GM18499 (cell line): Measurements from ENCODE around the gene TANC2.
"Not testable (repeated sequence)": the region's sequence is repeated elsewhere in the genome, so short reads cannot be mapped to it uniquely, and the experiment has no call there.

Experiments
- ATAC-seq: cut with Tn5 transposase; IDR thresholded peaks from one replicate; pipeline ENCODE4 v1.9.1; 2021; ENCODE audit warnings: moderate number of reproducible peaks; ENCODE audit not compliant: insufficient read depth, unreplicated experiment

The TANC2 gene

DNA sequence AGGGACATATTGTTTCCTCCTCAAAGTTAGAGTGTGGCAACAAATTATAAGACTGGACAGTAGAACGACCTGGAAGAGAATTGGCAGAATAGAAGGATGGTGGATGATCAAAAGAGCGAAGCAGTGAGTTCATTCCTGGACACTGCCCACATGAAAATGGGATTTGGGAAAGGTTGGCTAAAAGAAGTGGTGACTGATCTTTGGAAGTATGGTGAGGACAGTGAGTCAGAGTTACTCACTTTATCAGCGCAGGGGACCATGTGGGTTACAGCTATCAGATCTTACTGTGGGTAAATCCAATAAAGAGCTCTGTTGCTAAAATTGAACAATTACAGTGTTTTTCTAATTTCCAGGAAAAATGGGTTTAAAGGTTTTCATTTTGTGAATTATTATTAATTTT is 2.7 kb upstream of the TANC2 start:
- no peak for ATAC-seq

DNA sequence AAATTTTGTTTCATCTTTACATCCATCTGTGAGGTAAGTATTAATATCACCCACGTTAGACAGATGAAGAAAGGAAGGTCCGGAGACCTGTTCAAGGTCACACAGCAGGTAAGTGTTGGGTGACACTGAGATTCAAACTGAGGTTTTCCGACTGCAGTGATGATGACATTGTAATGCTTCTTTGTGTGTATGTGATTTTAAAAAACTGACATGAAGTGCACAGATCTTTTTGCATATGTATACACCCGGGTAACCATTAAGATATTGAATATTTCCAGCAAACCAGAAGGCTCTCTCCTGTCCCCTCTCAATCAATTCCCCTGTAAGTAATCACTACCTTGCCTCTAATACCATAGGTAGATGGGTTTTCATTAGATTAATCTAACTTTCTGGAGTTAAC is 1.5 kb upstream of the TANC2 start:
- no peak for ATAC-seq

DNA sequence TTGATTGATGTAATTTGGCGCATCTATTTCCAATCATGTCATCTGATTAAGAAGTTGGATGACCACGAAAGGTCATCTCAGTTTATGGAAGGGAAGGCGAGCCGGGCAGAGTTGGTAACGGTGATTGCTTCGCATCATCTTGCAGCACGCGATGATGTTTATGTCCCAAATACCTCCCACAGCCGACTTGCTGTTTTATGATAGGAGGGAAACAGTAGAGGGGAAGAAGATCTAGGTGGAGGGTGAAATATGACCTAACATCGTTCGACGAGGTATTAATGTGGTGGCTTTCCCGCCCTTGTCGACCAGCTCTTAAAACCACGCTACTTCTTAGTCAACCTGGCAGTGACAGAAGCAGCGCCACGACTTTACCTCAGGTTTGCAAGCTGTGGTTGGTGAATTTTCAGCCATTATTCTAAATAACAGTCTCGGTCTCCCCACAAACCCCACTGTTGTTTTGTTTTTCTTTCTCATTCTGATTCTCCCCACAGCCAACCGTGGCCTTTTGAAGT is 805 bp upstream of the TANC2 start:
- no peak for ATAC-seq

DNA sequence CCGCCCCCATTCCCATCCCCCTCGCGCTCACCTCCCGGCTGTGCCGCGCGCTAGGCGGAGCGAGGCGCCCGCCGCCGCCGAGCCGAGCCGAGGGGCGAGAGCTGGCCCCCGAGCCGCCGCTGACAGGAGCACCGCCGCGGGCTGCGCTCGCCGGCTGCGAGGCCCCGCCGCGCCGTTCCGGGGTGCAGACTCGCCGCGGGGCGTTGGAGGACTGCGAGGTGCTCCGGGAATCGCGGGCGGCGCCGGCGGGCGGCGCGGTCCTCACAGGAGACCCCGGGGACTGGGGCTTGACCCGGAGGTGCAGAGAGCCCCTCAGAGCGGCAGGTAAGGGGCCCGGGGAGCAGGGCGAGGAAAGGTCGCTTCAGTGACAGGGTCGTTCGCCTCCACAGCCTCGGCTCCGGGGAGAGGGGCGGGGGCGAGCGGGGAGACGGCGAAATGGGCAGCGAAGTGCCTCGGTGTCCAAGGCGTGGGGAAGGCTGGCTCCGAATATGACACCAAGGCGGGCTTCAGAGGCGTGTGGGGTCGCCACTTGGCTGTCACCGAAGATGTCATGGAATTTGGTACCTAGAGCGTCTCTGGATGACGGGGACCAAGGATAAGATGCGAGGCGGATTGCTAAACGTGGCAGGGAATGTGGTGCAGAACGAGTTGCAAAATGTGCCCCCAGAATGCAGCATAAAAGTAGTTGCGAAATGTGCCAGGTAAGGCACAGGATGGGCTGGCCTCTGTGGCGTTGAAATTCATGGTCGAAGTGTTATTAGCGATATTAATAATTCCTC is 580 bp downstream of the TANC2 start:
- no peak for ATAC-seq

DNA sequence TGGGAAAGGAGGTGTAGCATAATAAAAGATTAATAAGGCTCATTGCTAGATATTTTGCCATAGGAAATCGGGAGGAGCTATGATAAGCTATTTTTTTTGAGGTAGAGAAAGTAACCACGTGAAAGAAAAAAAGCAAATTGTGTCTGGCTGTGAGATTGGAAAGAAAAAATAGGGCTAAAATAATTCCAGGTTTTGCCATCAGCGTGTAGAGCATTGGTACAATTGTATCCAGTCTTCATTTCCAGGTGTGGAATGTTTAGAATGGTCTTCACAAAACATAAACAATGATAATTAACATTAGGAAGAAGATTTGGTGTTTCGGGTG is 1.1 kb downstream of the TANC2 start:
- ATAC-seq = no peak

DNA sequence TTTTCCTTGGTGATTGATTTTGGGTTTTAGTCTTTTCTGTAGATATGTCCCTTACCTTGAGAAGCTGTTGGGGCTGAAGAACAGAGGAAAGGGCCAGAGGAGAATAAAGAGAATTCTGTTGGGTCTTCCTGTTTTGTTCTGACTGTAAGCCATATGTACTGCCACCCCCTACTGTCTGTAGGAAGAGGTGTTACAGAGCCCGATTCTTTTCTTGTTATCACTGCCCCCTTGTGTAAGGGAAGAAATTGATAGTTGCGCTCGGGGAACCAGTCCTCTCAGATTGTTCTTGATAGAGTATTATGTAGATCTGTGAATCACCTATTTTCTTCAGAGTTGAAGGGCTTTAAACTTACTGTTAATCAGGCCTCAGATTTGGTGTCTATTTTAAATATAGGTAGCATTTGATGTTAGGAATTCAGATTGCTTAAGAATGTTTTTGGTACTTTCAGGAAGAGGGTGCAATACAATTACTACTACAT is 2.4 kb downstream of the TANC2 start:
- ATAC-seq = peak; percentile 69

DNA sequence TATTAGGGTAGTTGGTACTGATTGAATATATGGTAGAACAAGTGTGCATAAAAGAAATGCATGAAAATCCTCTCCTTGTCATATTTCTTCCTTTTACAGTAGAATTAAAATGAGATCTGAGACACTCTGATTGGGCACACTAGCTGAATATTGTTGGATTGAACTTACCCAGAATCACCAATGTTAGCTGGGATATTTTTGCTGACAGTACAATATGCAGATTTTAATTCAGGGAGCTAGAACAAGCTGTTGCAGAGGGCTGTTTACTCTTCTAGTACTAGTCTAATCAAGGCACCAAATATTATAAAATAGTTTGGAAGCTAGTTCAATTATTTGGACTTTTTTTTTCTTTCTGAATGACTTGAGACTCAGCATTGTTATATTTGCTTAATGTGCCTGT is 4.6 kb downstream of the TANC2 start:
- no peak for ATAC-seq

DNA sequence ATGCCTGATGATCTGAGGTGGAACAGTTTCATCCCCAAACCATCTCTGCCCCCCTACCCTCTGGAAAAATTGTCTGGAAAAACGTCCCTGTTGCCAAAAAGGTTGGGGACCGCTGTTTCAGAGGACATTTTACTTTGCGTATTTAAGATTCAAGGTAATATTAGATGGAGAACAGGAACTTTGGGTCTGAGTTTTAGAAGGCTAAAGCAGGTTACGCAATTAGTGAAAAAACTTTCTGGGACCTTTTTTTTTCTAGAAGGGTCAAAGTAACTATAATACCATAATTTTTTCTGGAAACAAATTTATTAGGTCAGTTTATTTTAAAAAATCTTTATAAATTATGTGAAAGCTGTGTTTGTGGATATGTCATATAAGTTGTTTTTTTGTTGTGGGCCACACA is 5.8 kb downstream of the TANC2 start:
- ATAC-seq = no peak

DNA sequence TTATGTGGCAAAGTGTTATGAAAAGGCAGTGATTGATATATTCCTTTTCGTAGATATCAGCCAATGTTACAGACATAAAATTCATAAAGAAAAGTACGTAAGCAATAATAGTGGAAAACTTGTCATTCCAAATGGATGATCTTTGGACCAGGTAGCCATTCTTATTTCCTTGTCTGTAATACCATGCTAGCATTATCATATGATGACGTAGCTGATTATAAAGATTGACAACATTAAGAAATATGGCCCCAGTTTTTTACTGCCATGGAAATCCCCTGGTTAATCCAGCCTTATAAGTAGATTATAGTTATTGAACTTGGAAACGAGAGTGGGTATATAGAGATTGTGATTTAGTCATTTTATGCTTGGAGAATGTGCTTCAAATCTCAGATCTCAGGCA is 8.8 kb downstream of the TANC2 start:
- no peak for ATAC-seq

DNA sequence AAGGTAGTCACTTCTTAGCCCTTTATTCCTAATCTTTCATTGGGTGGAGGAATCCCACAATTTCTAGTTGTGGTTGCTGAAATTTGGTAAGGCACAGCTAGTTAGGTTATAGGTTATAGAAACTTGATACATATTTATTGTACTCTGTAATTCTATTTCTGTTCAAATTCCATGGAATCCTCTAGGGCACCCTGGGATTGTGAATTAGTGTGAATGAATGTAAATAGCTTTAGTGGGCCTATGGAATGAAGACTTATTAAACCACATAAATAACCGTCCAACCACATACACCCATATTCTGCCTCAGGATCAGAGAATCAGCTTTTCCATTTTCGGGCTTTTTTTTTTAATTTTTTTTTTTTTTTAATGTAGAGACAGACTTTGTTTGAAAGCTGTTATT is 9.2 kb downstream of the TANC2 start:
- ATAC-seq = no peak

DNA sequence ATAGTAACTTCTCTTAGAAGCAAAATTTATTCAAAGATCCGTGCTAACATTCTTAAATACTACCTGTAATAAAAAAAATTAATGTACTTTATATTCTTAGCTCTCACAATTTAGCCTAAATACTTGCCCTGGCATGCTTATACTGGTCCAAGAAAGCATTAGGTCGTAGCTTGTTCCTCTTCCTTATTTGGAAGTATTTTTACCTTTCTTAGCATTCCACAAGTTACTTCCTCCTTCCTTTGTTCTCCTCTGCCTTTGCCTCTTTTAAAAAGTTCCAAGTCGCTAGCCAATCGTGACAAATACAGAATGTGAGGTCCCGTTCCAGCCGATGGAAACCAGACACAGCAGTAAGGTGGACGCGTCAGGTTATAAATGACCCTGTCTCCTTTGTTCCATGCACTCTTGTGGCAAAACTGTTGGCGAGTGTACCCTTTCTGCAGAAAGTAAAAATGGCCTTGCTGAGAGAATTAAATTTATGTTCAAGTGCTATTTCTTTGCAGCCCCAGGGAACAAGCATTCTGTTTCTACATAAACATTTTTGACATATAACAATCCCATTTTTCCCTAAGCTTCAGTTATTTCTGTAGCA is 10.7 kb downstream of the TANC2 start:
- not testable (repeated sequence) for ATAC-seq

DNA sequence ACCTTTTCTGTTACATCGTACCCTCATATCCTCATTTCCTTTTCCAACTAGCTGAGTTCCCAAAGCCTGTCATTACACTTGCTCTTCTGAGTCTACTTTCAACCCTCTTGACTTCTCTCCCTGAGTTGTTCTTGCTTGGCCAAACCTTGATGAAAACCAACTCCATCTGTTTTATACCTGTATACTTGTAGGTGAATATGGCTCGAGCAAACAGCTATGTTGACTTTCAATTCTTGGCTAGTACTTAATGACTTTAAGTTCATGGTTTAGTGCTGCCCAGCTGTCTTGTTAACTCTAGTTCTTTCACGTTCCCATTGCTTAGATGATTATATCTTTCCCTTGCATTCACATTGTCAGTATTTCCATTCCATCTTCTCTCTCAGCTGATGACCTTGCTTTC is 14.8 kb downstream of the TANC2 start:
- no peak for ATAC-seq

DNA sequence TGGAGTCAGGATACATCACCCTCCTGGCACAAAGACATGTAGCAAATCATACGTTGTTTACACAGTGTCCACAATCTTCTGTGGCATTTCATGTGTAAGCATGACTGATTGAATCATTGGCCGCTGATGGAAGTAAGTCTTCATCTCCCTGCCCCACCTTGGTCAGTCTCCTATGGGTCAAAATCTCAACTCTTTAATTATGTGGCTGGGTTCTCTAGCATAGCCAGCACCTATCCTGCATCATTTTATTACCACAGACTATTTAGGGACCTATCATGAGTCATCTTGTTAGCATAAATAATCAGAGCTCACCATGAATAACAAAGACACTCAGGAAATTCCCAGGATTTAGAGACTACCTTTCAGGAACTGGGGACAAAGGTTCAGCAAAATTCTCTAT is 15.9 kb downstream of the TANC2 start:
- no peak for ATAC-seq

DNA sequence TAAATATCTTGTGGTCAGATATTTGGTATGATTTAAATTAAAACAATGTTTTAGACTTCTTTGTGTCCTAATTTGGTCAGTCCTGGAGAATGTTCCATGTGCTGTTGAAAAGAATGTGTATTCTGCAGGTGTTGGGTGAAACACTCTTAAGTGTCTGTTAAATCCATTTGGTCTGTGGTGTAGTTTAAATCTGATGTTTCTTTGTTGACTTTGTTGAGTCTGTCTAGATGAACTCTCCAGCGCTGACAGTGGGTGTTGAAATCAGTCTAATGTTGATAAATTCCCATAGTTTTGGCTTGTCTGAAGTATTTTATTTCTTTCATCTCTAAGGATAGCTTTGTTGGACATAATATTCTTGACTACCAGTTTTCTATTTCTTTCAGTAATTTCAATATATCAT is 18.8 kb downstream of the TANC2 start:
- ATAC-seq = no peak

DNA sequence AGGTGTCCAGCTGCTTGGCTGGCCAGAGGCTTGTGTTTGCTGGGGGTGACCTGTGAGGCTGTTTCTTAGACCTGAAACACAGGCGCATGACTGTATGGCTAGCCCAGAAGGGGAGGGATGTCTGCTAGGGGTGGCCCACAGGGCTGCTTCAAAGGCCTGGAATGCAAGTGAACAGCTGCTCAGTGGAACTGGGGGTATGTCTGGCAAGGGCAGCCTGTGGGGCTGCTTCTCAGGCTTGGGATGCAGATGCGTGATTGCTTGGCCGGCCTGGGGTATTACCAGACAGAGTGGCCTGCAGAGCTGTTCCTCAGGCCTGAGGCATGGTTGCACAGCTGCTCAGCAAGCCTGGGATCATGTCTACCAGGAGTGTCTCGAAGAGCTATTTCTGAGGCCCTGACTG is 20.5 kb downstream of the TANC2 start:
- no peak for ATAC-seq

DNA sequence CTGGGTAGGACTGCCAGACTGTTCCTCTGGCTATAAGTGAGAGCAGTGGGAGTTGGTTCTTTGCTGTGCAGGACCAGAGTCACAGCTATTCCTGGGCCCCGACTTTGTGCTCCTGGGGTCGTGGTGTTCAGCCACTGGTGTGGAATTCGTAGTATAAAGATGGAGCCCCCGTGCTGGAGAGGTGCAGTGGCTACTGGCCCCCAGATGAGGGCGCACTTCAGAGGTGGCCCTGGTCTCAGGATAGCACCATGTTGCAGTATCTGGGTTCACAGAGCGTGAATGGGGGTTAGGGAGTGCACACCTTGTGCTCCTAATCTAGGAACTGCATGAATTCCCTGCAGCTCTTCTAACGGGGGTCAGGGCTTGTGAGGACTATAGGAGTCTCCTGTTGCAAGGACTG is 21.1 kb downstream of the TANC2 start:
- ATAC-seq = no peak

DNA sequence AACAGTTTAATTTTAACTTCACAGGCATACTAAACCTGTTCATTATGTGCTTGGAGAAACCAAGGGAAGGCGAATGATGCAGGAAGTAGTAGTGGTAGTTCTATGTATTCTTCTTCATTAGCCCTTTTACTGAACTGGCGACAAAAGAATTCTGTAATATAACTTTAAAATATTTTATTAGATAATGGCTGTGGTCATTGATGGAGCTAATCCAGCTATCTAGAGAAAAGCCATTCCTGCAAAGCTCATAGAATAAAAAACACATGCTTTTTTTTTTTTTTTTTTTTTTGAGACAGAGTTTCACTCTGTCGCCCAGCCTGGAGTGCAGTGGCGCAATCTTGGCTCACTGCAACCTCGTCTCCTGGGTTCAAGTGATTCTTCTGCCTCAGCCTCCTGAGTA is 23.5 kb downstream of the TANC2 start:
- ATAC-seq = no peak

DNA sequence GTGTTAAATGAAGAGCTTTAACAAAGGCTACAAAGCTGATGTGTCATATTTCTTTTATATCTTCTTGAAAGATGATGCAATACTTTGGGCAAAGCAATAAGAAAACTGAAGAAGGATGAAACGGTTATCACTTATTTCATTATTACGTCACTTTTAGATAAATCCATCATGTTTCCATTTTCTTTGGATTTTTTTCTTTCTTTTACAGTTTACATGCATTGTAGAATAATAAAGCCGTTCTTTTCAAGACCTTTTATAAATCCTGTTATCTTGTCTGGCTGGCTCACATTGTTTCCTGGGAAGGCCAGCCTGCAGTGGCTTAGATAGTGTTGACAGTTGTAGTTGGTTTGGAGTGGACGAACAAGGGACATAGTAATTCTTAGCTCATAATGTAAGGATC is 28.9 kb downstream of the TANC2 start:
- no peak for ATAC-seq

DNA sequence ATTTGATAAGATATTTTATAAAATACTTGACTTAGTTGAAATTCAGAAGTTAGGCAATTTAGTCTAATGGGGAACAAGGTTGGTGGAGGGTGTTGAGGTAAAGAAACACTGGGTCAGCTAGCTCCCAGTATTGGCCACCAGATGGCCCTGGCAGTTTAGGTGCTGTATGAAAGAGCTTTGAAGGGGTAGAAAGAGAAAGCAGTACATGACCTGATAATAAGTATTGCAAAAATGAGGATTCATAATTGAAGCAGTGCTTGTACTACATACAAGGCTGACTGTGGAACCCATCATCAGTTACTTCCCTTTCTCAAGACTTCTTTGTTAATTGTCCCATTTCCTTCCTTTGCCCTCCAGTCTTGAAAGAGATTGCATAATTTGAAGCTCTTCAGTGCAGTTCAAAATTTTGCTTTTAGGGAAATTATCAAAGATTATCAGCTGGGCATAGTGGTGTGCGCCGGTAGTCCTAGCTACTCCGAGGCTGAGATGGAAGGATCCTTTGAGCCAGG is 29.4 kb downstream of the TANC2 start:
- no peak for ATAC-seq

DNA sequence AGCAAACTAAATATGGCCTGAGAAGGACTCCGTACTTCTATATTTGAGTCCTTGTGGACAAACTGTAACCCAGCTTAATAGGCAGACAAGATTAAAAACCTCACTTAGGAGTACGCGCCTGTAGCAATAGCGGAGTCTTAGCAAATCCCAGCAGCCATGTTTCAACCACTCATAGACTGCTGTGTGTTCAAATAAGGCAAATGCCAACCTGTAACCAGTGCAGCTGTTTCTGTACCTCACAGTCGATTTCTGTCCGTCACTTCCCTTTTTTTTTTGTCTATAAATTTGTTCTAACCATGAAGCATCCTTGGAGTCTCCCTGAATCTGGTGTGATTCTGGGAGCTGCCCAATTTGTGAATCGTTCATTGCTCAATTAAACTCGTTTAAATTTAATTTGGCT is 30.2 kb downstream of the TANC2 start:
- no peak for ATAC-seq

DNA sequence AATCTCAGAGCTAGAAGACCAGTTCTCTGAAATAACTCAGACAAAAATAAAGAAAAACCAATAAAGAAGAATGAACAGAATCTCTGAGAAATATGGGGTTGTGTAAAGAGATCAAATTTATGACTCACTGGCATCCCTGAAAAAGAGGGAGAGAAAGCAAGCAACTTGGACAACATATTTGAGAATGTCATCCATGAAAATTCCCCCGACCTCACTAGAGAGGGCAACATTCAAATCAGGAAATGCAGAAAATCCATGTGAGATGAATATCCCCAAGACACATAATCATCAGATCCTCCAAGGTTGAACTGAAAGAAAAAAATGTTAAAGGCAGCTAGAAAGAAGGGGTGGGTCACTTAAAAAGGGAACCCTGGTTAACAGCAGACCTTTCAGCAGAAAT is 32.1 kb downstream of the TANC2 start:
- no peak for ATAC-seq
